K562 (cell line): ENCODE measurements around the gene HES3. TPM values are rescaled to one million over a fixed set of nuclear protein-coding genes. Genes with fewer than 3 reads are reported as not detected.

ENCODE experiments used
- ATAC-seq: fragments of 200-7000 bp; cut with Tn5 transposase; 3 replicates; pipeline ENCODE4 v1.9.1; 2020; ENCODE audit warnings: moderate library complexity
- BruUV-seq: library from RNA; stranded (reverse); fragments of 400-500 nt; replicated peaks from 2 replicates; lab custom pipeline; 2021; lab: Mats Ljungman, UMichigan
- CTCF ChIA-PET: fragments of 300-600 bp; formaldehyde crosslinking; extraction: SDS; loops from one replicate; lab custom pipeline; 2021; ENCODE audit warnings: low intra/inter-chr PET ratio; lab: Yijun Ruan, JAX
- POLR2A ChIA-PET: fragments of 300-600, 350-650 bp; sonication (Branson Sonifier 250); formaldehyde crosslinking; extraction: SDS; loops from one replicate; lab custom pipeline; 2021; ENCODE audit warnings: antibody characterized with exemption, inconsistent platforms; lab: Yijun Ruan, JAX
- DNase-seq, 4 experiments: peaks; one replicate each; pipeline versions ENCODE4 v3.0.0 to v3.0.0-alpha.2; 2011 to 2018; ENCODE audit warnings: low spot score in 3 of 4, mixed read lengths in 3 of 4; ENCODE audit errors: extremely low read depth in 1 of 4
- FAIRE-seq: peaks from 2 replicates; lab custom pipeline; 2011; peaks lifted over from hg19 to GRCh38; lab: Jason Lieb, UNC
- H2AFZ ChIP-seq: 2 replicates; pipeline ENCODE4 v1.6.0; 2011; ENCODE audit warnings: low read depth, low read length, control low read depth, inconsistent platforms
- H3K27ac ChIP-seq: fragments of 200-600 bp; 3 replicates; pipeline ENCODE4 v1.8.0; 2011; ENCODE audit warnings: low read depth, mild to moderate bottlenecking, control low read depth, inconsistent platforms, low read length, moderate library complexity, mixed read lengths; ENCODE audit errors: extremely low read depth
- H3K27me3 ChIP-seq, 2 experiments: fragments of 300-600 bp in 1 of 2; 2 replicates in 1 of 2; 3 replicates in 1 of 2; pipeline versions ENCODE4 v1.6.0 to v1.8.0; 2011; ENCODE audit warnings: inconsistent platforms in 2 of 2, low read length in 2 of 2, mild to moderate bottlenecking in 1 of 2, mixed read lengths in 1 of 2, moderate library complexity in 1 of 2; ENCODE audit not compliant: control insufficient read depth in 2 of 2, insufficient read depth in 2 of 2
- H3K36me3 ChIP-seq: fragments of 300-600 bp; 3 replicates; pipeline ENCODE4 v1.8.0; 2011; ENCODE audit warnings: mild to moderate bottlenecking, low read length, inconsistent platforms; ENCODE audit not compliant: control insufficient read depth, insufficient read depth
- H3K4me1 ChIP-seq, 2 experiments: fragments of 200-600 bp in 1 of 2; replicated peaks in 1 of 2; 2 replicates in 1 of 2; 3 replicates in 1 of 2; pipeline versions ENCODE4 v1.5.1 to v1.8.0; 2011; ENCODE audit warnings: inconsistent platforms in 2 of 2, low read length in 2 of 2, mild to moderate bottlenecking in 1 of 2, mixed read lengths in 1 of 2, moderate library complexity in 1 of 2; ENCODE audit not compliant: control insufficient read depth in 2 of 2, insufficient read depth in 2 of 2
- H3K4me2 ChIP-seq: 2 replicates; pipeline ENCODE4 v1.6.1; 2011; ENCODE audit warnings: low read length, control low read depth, inconsistent platforms, mixed read lengths; ENCODE audit not compliant: insufficient read depth
- H3K4me3 ChIP-seq: fragments of 200-600 bp; sonication (generic), shearing (Covaris generic); 2 replicates; pipeline ENCODE4 v1.5.1; 2016; ENCODE audit warnings: control low read depth, inconsistent platforms
- H3K79me2 ChIP-seq: fragments of 200-600 bp; 3 replicates; pipeline ENCODE4 v1.8.0; 2011; ENCODE audit warnings: low read length, inconsistent platforms; ENCODE audit not compliant: control insufficient read depth, insufficient read depth
- H3K9ac ChIP-seq, 2 experiments: 2 replicates each; pipeline versions ENCODE4 v1.6.0 to v1.6.1; 2011; ENCODE audit warnings: low read depth in 2 of 2, low read length in 2 of 2, control low read depth in 1 of 2, inconsistent platforms in 1 of 2, mild to moderate bottlenecking in 1 of 2, mixed read lengths in 1 of 2; ENCODE audit not compliant: insufficient read depth in 1 of 2
- H3K9me1 ChIP-seq: one replicate; pipeline ENCODE4 v1.6.0; 2011; ENCODE audit warnings: inconsistent platforms, mild to moderate bottlenecking, low read length, moderate library complexity; ENCODE audit not compliant: control insufficient read depth, insufficient read depth
- H3K9me3 ChIP-seq: replicated peaks from 2 replicates; pipeline ENCODE4 v1.5.1; 2011; ENCODE audit warnings: low read depth, low read length, inconsistent platforms; ENCODE audit not compliant: control insufficient read depth, insufficient read depth
- H4K20me1 ChIP-seq: replicated peaks from 2 replicates; pipeline ENCODE4 v1.6.1; 2011; ENCODE audit warnings: low read length, inconsistent platforms, mixed read lengths; ENCODE audit not compliant: control insufficient read depth, insufficient read depth
- ARID4B ChIP-seq: sonication (generic); formaldehyde crosslinking; IDR thresholded peaks from 2 replicates; pipeline ENCODE4 v1.8.0; 2022; ENCODE audit warnings: mild to moderate bottlenecking, missing genetic modification reagents
- FOXA3 ChIP-seq, 2 experiments: fragments of 450-650 bp in 1 of 2; sonication (generic) in 1 of 2; formaldehyde crosslinking; IDR thresholded peaks in 1 of 2; conservative IDR thresholded peaks in 1 of 2; 2 replicates each; pipeline versions ENCODE4 v1.4.0 to v1.8.0; 2020 to 2022; ENCODE audit warnings: mild to moderate bottlenecking in 2 of 2, missing genetic modification reagents in 1 of 2
- FOXK2 ChIP-seq, 2 experiments: fragments of 450-650 bp; IDR thresholded peaks in 1 of 2; conservative IDR thresholded peaks in 1 of 2; 2 replicates each; pipeline ENCODE4 v1.6.1; 2016; ENCODE audit warnings: low read depth in 2 of 2, mild to moderate bottlenecking in 1 of 2
- GTF2E2 ChIP-seq: fragments of 200-800 bp; sonication (Bioruptor generic); IDR thresholded peaks from 2 replicates; pipeline ENCODE4 v1.6.1; 2016; ENCODE audit warnings: missing genetic modification characterization, missing compliant biosample characterization
- MAX ChIP-seq: sonication (generic); formaldehyde crosslinking; IDR thresholded peaks from 2 replicates; pipeline ENCODE4 v1.9.0; 2022; ENCODE audit warnings: mild to moderate bottlenecking, missing genetic modification reagents
- MEF2D ChIP-seq: conservative IDR thresholded peaks from 2 replicates; pipeline ENCODE4 v1.6.1; 2016; ENCODE audit warnings: low read depth, missing genetic modification characterization, missing compliant biosample characterization
- MLLT1 ChIP-seq, 2 experiments: fragments of 450-650 bp; IDR thresholded peaks; 2 replicates each; pipeline ENCODE4 v1.6.1; 2016
- NRF1 ChIP-seq, 2 experiments: fragments of 450-650 bp; IDR thresholded peaks in 1 of 2; conservative IDR thresholded peaks in 1 of 2; 2 replicates each; pipeline ENCODE4 v1.6.1; 2014; ENCODE audit warnings: mild to moderate bottlenecking in 2 of 2
- ZFP36 ChIP-seq: fragments of 150-350 bp; IDR thresholded peaks from 2 replicates; pipeline ENCODE4 v1.6.1; 2018; ENCODE audit warnings: low read length, low read depth; ENCODE audit not compliant: partially characterized antibody
- ZNF263 ChIP-seq: sonication (generic); formaldehyde crosslinking; IDR thresholded peaks from 2 replicates; pipeline ENCODE4 v1.8.0; 2022; ENCODE audit warnings: mild to moderate bottlenecking, missing genetic modification reagents, borderline replicate concordance
- WGBS: fragments of 100-300 bp; shearing (Covaris generic); methylation state at CpG from one replicate; pipeline ENCODE4 v1.1.6; 2016; ENCODE audit warnings: low coverage, mixed read lengths; ENCODE audit not compliant: insufficient coverage; ENCODE audit errors: missing lambda C conversion rate; 5-methylcytosine and 5-hydroxymethylcytosine counted together
- in situ Hi-C: fragments of 300-500 bp; cut with MboI; formaldehyde crosslinking; loops from 4 replicates; pipeline ENCODE4 v1.15.0; 2018; ENCODE audit warnings: inconsistent platforms, mixed read lengths
- intact Hi-C: fragments of 100-400 bp; cut with micrococcal nuclease; formaldehyde crosslinking; loops from 2 replicates; pipeline ENCODE4 v1.14.2; 2022
- polyA plus RNA-seq, 8 experiments: library from polyadenylated mRNA; depleted of rRNA in 4 of 8; stranded (reverse) in 5 of 8; unstranded in 3 of 8; fragments of >200 nt; fragmentation: Nextera tagmentation in 2 of 8; fragmentation: Illumina TruSeq in 1 of 8; extraction: Ambion mirVana in 2 of 8; extraction: Trizol in 1 of 8; gene quantifications; 2 replicates each; pipeline versions ENCODE4 v1.2.1 to v1.2.3, GENCODE V29; 2011 to 2014; ENCODE audit warnings: inconsistent platforms in 1 of 8, missing spikeins in 1 of 8
- total RNA-seq, 7 experiments: library from RNA; depleted of rRNA in 6 of 7; stranded (reverse); fragments of >200 nt in 6 of 7; fragmentation: Illumina TruSeq in 2 of 7; extraction: Trizol in 2 of 7; gene quantifications; 2 replicates each; pipeline versions ENCODE4 v1.2.1 to v1.2.3, GENCODE V29; 2011 to 2021; ENCODE audit warnings: low replicate concordance in 1 of 7
- TF ChIP-seq, protein P1 (sequence below): sonication (generic); formaldehyde crosslinking; IDR thresholded peaks from 2 replicates; pipeline ENCODE4 v1.8.0; 2022; ENCODE audit warnings: missing genetic modification reagents, mild to moderate bottlenecking, moderate library complexity, borderline replicate concordance

The HES3 gene
- total and polyA plus RNA-seq, 9 of the 15 experiments (the other 6 are each of a cell fraction or from before 2014, with no cell fraction given), result not detected

GRCh38 chr1:6275826-6276782 is 32.1 kb downstream of the HES3 start:
- Histone ChIP-seq H3K27me3 (no peaks in the 10 kb centered on the region), H3K79me2 (no peaks in the 10 kb centered on the region), H3K4me2 (peak overlapping the region; percentile 6; the same call in 1 of the 2 replicates), H3K9ac (peak overlapping the region in 1 of 2 experiments; percentile 78; a peak in 2 of 4 replicates), H3K9me1 (no peaks in the 10 kb centered on the region), H3K36me3 (no peaks in the 10 kb centered on the region), H3K9me3 (no peaks in the 10 kb centered on the region), H3K4me1 (peaks cover 5 to 72% of the 10 kb centered on the region in 2 experiments; a peak in 4 of 5 replicates), H3K27ac (no peak overlapping the region), H4K20me1 (peaks cover 11% of the 10 kb centered on the region; the same call in 1 of the 2 replicates), H3K4me3 (no peak overlapping the region), H2AFZ (no peak overlapping the region; the same call in 1 of the 2 replicates)
- POLR2A ChIA-PET, result interaction anchor here (0.7 kb wide), 1 partner anchor 116 kb away, joined by 3 read pairs; no protein-coding TSS in a partner anchor
- in situ Hi-C loops, result no loop called here
- CTCF ChIA-PET, result no interaction called here
- ATAC-seq, result peak; percentile 40
- intact Hi-C loops, result no loop called here
- peak; percentile 53 to 67 (median 63) for DNase-seq
- WGBS, result 56% methylated on average over 31 of the region's 35 CpGs
- no TSS peak for BruUV-seq
- FAIRE-seq, result peak; percentile 49
- TF ChIP-seq MEF2D (tag), result peak; percentile 95
- TF ChIP-seq, protein P1, sequence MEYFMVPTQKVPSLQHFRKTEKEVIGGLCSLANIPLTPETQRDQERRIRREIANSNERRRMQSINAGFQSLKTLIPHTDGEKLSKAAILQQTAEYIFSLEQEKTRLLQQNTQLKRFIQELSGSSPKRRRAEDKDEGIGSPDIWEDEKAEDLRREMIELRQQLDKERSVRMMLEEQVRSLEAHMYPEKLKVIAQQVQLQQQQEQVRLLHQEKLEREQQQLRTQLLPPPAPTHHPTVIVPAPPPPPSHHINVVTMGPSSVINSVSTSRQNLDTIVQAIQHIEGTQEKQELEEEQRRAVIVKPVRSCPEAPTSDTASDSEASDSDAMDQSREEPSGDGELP (CRISPR knock-in tag), result peak; percentile 24; the same call in 1 of the 2 replicates
- no peak for TF ChIP-seq MLLT1 (IDR thresholded peaks at IDR 0.05)
- no peak for TF ChIP-seq GTF2E2 (tag)
- no peak for TF ChIP-seq FOXK2 (conservative IDR thresholded peaks at IDR 0.05 in 1 of 2, IDR thresholded peaks at IDR 0.05 in 1 of 2; ENCODE audit: low read depth in 2 of 2)
- TF ChIP-seq ARID4B (CRISPR knock-in tag), result 0 out of 2 replicates have a peak, but pooled peaks have one; percentile 22
- peak; percentile 88 for TF ChIP-seq MAX (CRISPR knock-in tag)
- TF ChIP-seq FOXA3 (CRISPR knock-in tag; conservative IDR thresholded peaks at IDR 0.05 in 1 of 2, IDR thresholded peaks at IDR 0.05 in 1 of 2), result peak in 1 of 2 experiments; percentile 63; a peak in 1 of 4 replicates
- TF ChIP-seq ZNF263 (CRISPR knock-in tag), result peak; percentile 96
- TF ChIP-seq NRF1 (conservative IDR thresholded peaks at IDR 0.05 in 1 of 2, IDR thresholded peaks at IDR 0.05 in 1 of 2), result peak in 1 of 2 experiments; percentile 17; a peak in 1 of 4 replicates
- no peak for TF ChIP-seq ZFP36
